Measurements from ENCODE around the gene RNF208. TPM values are rescaled to one million over a fixed set of nuclear protein-coding genes. Genes with fewer than 3 reads are reported as not detected.

RNF208 gene
- total and polyA plus RNA-seq, 9 of the 15 experiments (the other 6 are each of a cell fraction or from before 2014, with no cell fraction given): 0.15 to 6.9 (median 0.50) TPM; not detected in 2

GRCh38 chr9:137176302-137177182 lies 45.5 kb downstream of the RNF208 start:
- ChIA-PET POLR2A (interaction anchor here (0.6 to 1.9 kb wide), 13 partner anchors 10 to 132 kb away, joined by 3 to 13 read pairs (median 4); partner anchors contain the start of genes ANAPC2, MAN1B1, SSNA1 and TPRN), CTCF (ENCODE audit: low intra/inter-chr PET ratio) (no interaction called here)
- in situ Hi-C loops (cut with MboI) (no loop called here), intact Hi-C loops (cut with micrococcal nuclease) (no loop called here)
- H3K79me2 ChIP-seq (ENCODE audit: control insufficient read depth, insufficient read depth, low read length): no peaks in the 10 kb centered on the region
- H3K9me1 ChIP-seq (ENCODE audit: control insufficient read depth, insufficient read depth, low read length): no peaks in the 10 kb centered on the region
- DNase-seq (ENCODE audit: extremely low read depth in 1 of 4, low spot score in 3 of 4) (peak; percentile 49 to 73 (median 62)), FAIRE-seq (peak; percentile 88), ATAC-seq (peak; percentile 88)
- H4K20me1 ChIP-seq (replicated peaks; ENCODE audit: control insufficient read depth, insufficient read depth, low read length): 0 out of 2 replicates have a peak, but pooled peaks cover 5% of the 10 kb centered on the region
- H3K9ac ChIP-seq (ENCODE audit: insufficient read depth in 1 of 2, low read depth in 2 of 2, low read length in 2 of 2): no peak overlapping the region
- peaks cover 32% of the 10 kb centered on the region; the same call in 1 of the 3 replicates for H3K36me3 ChIP-seq (ENCODE audit: control insufficient read depth, insufficient read depth, low read length)
- H3K27ac ChIP-seq (ENCODE audit: extremely low read depth, low read depth, low read length): no peak overlapping the region
- 37% methylated on average over 17 of the region's 17 CpGs for WGBS (ENCODE audit: insufficient coverage, low coverage, missing lambda C conversion rate)
- H3K4me1 ChIP-seq (replicated peaks in 1 of 2; ENCODE audit: control insufficient read depth in 2 of 2, insufficient read depth in 2 of 2, low read length in 2 of 2): peaks cover 3 to 81% of the 10 kb centered on the region in 2 experiments; a peak in 3 of 5 replicates
- H3K4me2 ChIP-seq (ENCODE audit: insufficient read depth, low read length): no peak overlapping the region
- BruUV-seq (replicated peaks): no TSS peak
- H3K4me3 ChIP-seq: no peak overlapping the region
- H2AFZ ChIP-seq (ENCODE audit: low read depth, low read length): no peak overlapping the region
- H3K27me3 ChIP-seq (ENCODE audit: control insufficient read depth in 2 of 2, insufficient read depth in 2 of 2, low read length in 2 of 2): no peaks in the 10 kb centered on the region
- no peaks in the 10 kb centered on the region for H3K9me3 ChIP-seq (replicated peaks; ENCODE audit: control insufficient read depth, insufficient read depth, low read depth, low read length)
- 0 out of 3 replicates have a peak, but pooled peaks of 1 of the 2 experiments have one; percentile 28 for TF ChIP-seq CBX3 (IDR thresholded peaks at IDR 0.05; ENCODE audit: borderline replicate concordance in 1 of 2, low read length in 2 of 2)
- no peak for TF ChIP-seq HMGN3 (IDR thresholded peaks at IDR 0.05; ENCODE audit: borderline replicate concordance, extremely low read depth, insufficient read length, low read depth, low read length)
- TF ChIP-seq YY1 (IDR thresholded peaks at IDR 0.05; ENCODE audit: borderline replicate concordance in 1 of 3, control insufficient read depth in 1 of 3, extremely low read depth in 1 of 3, insufficient read depth in 3 of 3, insufficient read length in 1 of 3, insufficient replicate concordance in 2 of 3, low read depth in 1 of 3, low read length in 2 of 3): peak in 1 of 3 experiments; percentile 40
- 0 out of 2 replicates have a peak, but pooled peaks have one; percentile 7 for TF ChIP-seq TEAD4 (IDR thresholded peaks at IDR 0.05; ENCODE audit: low read length)
- TF ChIP-seq TEAD4 (CRISPR knock-in tag; IDR thresholded peaks at IDR 0.05; ENCODE audit: borderline replicate concordance): no peak
- TF ChIP-seq CTCF (IDR thresholded peaks at IDR 0.05 in 2 of 3, conservative IDR thresholded peaks at IDR 0.05 in 1 of 3; ENCODE audit: insufficient read depth in 2 of 3, low read depth in 1 of 3, low read length in 3 of 3): peak; percentile 73 to 82 (median 82)
- TF ChIP-seq SMC3 (conservative IDR thresholded peaks at IDR 0.05; ENCODE audit: insufficient read depth, low read depth, low read length): no peak
- 0 out of 2 replicates have a peak, but pooled peaks have one; percentile 16 for TF ChIP-seq DEAF1 (CRISPR knock-in tag; IDR thresholded peaks at IDR 0.05)
- peak; percentile 17; the same call in 1 of the 2 replicates for TF ChIP-seq ZBTB7A (IDR thresholded peaks at IDR 0.05; ENCODE audit: borderline replicate concordance, control insufficient read depth, low read depth, low read length)
- peak in 1 of 2 experiments; percentile 54; a peak in 1 of 4 replicates for TF ChIP-seq UBTF (IDR thresholded peaks at IDR 0.05; ENCODE audit: borderline replicate concordance in 1 of 2, low read depth in 2 of 2, low read length in 2 of 2)

All from K562 (cell line).